GM12878 (cell line): Measurements from ENCODE around the gene LEMD3. TPM values are rescaled to one million over a fixed set of nuclear protein-coding genes. Genes with fewer than 3 reads are reported as not detected.

ENCODE experiments used
- ATAC-seq: fragments of 200-7000 bp; cut with Tn5 transposase; 3 replicates; pipeline ENCODE4 v1.9.1; 2020; ENCODE audit warnings: mild to moderate bottlenecking, moderate library complexity
- BruUV-seq: library from RNA; stranded (reverse); fragments of 400-500 nt; replicated peaks from 2 replicates; lab custom pipeline; 2021; lab: Mats Ljungman, UMichigan
- CTCF ChIA-PET: fragments of 300-600 bp; sonication (Branson Sonifier 250); formaldehyde crosslinking; extraction: SDS; loops from one replicate; lab custom pipeline; 2021; ENCODE audit warnings: inconsistent platforms; lab: Yijun Ruan, JAX
- POLR2A ChIA-PET: fragments of 350-600 bp; formaldehyde crosslinking; extraction: SDS; loops from one replicate; lab custom pipeline; 2021; ENCODE audit warnings: inconsistent platforms; lab: Charles Lee
- RAD21 ChIA-PET: fragments of 300-600 bp; sonication (Branson Sonifier 250); formaldehyde crosslinking; loops from one replicate; lab custom pipeline; 2023; ENCODE audit warnings: antibody characterized with exemption; ENCODE audit not compliant: unreplicated experiment; lab: Charles Lee
- SMC1A ChIA-PET: fragments of 300-600 bp; sonication (Branson Sonifier 250); formaldehyde crosslinking; loops from one replicate; lab custom pipeline; 2023; ENCODE audit not compliant: unreplicated experiment, uncharacterized antibody; lab: Charles Lee
- DNase-seq: peaks from one replicate; pipeline ENCODE4 v3.0.0-alpha.2; 2011; ENCODE audit warnings: low read depth, low spot score
- FAIRE-seq: peaks from 3 replicates; lab custom pipeline; 2011; peaks lifted over from hg19 to GRCh38; lab: Jason Lieb, UNC
- H2AFZ ChIP-seq: 2 replicates; pipeline ENCODE4 v1.6.0; 2011; ENCODE audit warnings: low read depth, low read length, control low read depth; ENCODE audit not compliant: control insufficient read depth
- H3K27ac ChIP-seq: 2 replicates; pipeline ENCODE4 v1.5.1; 2011; ENCODE audit warnings: control low read depth; ENCODE audit not compliant: control insufficient read depth, insufficient read depth
- H3K27me3 ChIP-seq, 2 experiments: replicated peaks in 1 of 2; 2 replicates each; pipeline versions ENCODE4 v1.6.0 to v1.6.1; 2011; ENCODE audit warnings: low read length in 1 of 2; ENCODE audit not compliant: control insufficient read depth in 2 of 2, insufficient read depth in 2 of 2
- H3K36me3 ChIP-seq, 2 experiments: 2 replicates each; pipeline ENCODE4 v1.5.1; 2011; ENCODE audit warnings: low read length in 1 of 2; ENCODE audit not compliant: control insufficient read depth in 2 of 2, insufficient read depth in 2 of 2
- H3K4me1 ChIP-seq: 2 replicates; pipeline ENCODE4 v1.6.1; 2011; ENCODE audit warnings: mild to moderate bottlenecking, low read length, moderate library complexity, mixed read lengths; ENCODE audit not compliant: control insufficient read depth, insufficient read depth
- H3K4me2 ChIP-seq: 2 replicates; pipeline ENCODE4 v1.6.0; 2011; ENCODE audit warnings: control low read depth; ENCODE audit not compliant: control insufficient read depth, insufficient read depth
- H3K4me3 ChIP-seq: fragments of 200-600 bp; sonication (generic); 2 replicates; pipeline ENCODE4 v1.5.1; 2016
- H3K79me2 ChIP-seq: 2 replicates; pipeline ENCODE4 v1.6.0; 2011; ENCODE audit warnings: low read length; ENCODE audit not compliant: control insufficient read depth, insufficient read depth
- H3K9ac ChIP-seq: 2 replicates; pipeline ENCODE4 v1.8.0; 2011; ENCODE audit warnings: low read length, control low read depth, mixed read lengths; ENCODE audit not compliant: control insufficient read depth, insufficient read depth
- H3K9me3 ChIP-seq: replicated peaks from 3 replicates; pipeline ENCODE4 v1.5.1; 2011; ENCODE audit warnings: mild to moderate bottlenecking, low read length; ENCODE audit not compliant: control insufficient read depth, insufficient read depth
- H4K20me1 ChIP-seq: 2 replicates; pipeline ENCODE4 v1.6.0; 2011; ENCODE audit not compliant: control insufficient read depth, insufficient read depth
- CTCF ChIP-seq, 3 experiments: IDR thresholded peaks in 2 of 3; conservative IDR thresholded peaks in 1 of 3; 2 replicates each; pipeline ENCODE4 v1.5.1; 2011; ENCODE audit warnings: low read depth in 3 of 3, low read length in 3 of 3, mild to moderate bottlenecking in 3 of 3, control low read depth in 2 of 3, moderate library complexity in 2 of 3, inconsistent platforms in 1 of 3, mixed read lengths in 1 of 3; ENCODE audit not compliant: control insufficient read depth in 2 of 3, insufficient read depth in 1 of 3; ENCODE audit errors: extremely low read depth in 1 of 3
- ESRRA ChIP-seq: IDR thresholded peaks from 2 replicates; pipeline ENCODE4 v1.6.1; 2012; ENCODE audit warnings: mild to moderate bottlenecking, low read length, improper control_type of control experiment
- RAD21 ChIP-seq: IDR thresholded peaks from 2 replicates; pipeline ENCODE4 v1.6.1; 2011; ENCODE audit warnings: mild to moderate bottlenecking, low read depth, low read length, moderate library complexity; ENCODE audit not compliant: insufficient read depth
- SMC3 ChIP-seq: IDR thresholded peaks from 2 replicates; pipeline ENCODE4 v1.6.1; 2011; ENCODE audit warnings: low read length, improper control_type of control experiment, borderline replicate concordance
- SP1 ChIP-seq: IDR thresholded peaks from one replicate; pipeline ENCODE4 v1.6.1; 2011; ENCODE audit warnings: low read depth, low read length
- WGBS: methylation state at CpG from one replicate; pipeline ENCODE4 v1.1.6; 2016; ENCODE audit warnings: low lambda C conversion rate; ENCODE audit not compliant: insufficient replicate concordance, insufficient coverage; ENCODE audit errors: missing lambda C conversion rate; 5-methylcytosine and 5-hydroxymethylcytosine counted together
- in situ Hi-C: fragments of 300-500 bp; cut with MboI; formaldehyde crosslinking; loops from 9 replicates; pipeline ENCODE4 v1.14.3; 2018; ENCODE audit warnings: mixed read lengths
- intact Hi-C: fragments of 100-400 bp; cut with micrococcal nuclease; formaldehyde crosslinking; loops from one replicate; pipeline ENCODE4 v1.14.2; 2022; ENCODE audit not compliant: unreplicated experiment
- polyA plus RNA-seq, 11 experiments: library from polyadenylated mRNA; depleted of rRNA in 4 of 11; unstranded in 6 of 11; stranded (reverse) in 5 of 11; fragments of >200 nt; fragmentation: Nextera tagmentation in 4 of 11; fragmentation: Illumina TruSeq in 1 of 11; extraction: Ambion mirVana in 4 of 11; extraction: Trizol in 1 of 11; gene quantifications; 1 replicate in 1 of 11; 2 replicates in 10 of 11; pipeline versions ENCODE4 v1.2.1 to v1.2.3, GENCODE V29; 2011 to 2016; ENCODE audit warnings: inconsistent platforms in 2 of 11, missing spikeins in 2 of 11, low read depth in 1 of 11
- total RNA-seq, 4 experiments: library from RNA; depleted of rRNA in 3 of 4; stranded (reverse); fragments of >200 nt in 3 of 4; fragmentation: Illumina TruSeq in 1 of 4; extraction: Trizol in 1 of 4; gene quantifications; 2 replicates each; pipeline versions ENCODE4 v1.2.1 to v1.2.3, GENCODE V29; 2013 to 2021

LEMD3 gene
- total and polyA plus RNA-seq, 10 of the 15 experiments (the other 5 are each of a cell fraction or from before 2014, with no cell fraction given) = 7.5 to 26.0 (median 16.5) TPM

- ChIA-PET SMC1A (interaction anchor here (0.6 to 7.0 kb wide), 44 partner anchors 9 to 450 kb away, joined by 3 to 66 read pairs (median 5); partner anchors contain the start of genes LEMD3 and WIF1), POLR2A (interaction anchor here (1.0 to 2.0 kb wide), 4 partner anchors 62 to 340 kb away, joined by 3 to 7 read pairs (median 4); no protein-coding TSS in a partner anchor), RAD21 (interaction anchor here (0.6 to 6.7 kb wide), 35 partner anchors 8 to 683 kb away, joined by 3 to 96 read pairs (median 6); partner anchors contain the start of genes LEMD3 and WIF1), CTCF (interaction anchor here (0.7 to 6.0 kb wide), 50 partner anchors 9 to 437 kb away, joined by 3 to 103 read pairs (median 4); partner anchors contain the start of genes LEMD3 and WIF1)
- no peaks in the 10 kb centered on the region for H3K27me3 ChIP-seq
- H3K36me3 ChIP-seq = peaks cover 0 to 8% of the 10 kb centered on the region in 2 experiments; a peak in 2 of 4 replicates
- H3K9me3 ChIP-seq = peaks cover 8% of the 10 kb centered on the region; the same call in 2 of the 3 replicates
- ATAC-seq (peak; percentile 50; the same call in 1 of the 3 replicates), DNase-seq (no peak), FAIRE-seq (no peak)
- H3K4me1 ChIP-seq = no peaks in the 10 kb centered on the region
- no peak overlapping the region for H3K4me2 ChIP-seq
- intact Hi-C loops (loop anchor here (1.0 to 2.0 kb wide), 4 partner anchors 62 to 434 kb away; no protein-coding TSS in a partner anchor), in situ Hi-C loops (loop anchor here (5.0 to 10.0 kb wide), 2 partner anchors 340 to 438 kb away; no protein-coding TSS in a partner anchor)
- TF ChIP-seq CTCF (IDR thresholded peaks at IDR 0.05 in 2 of 3, conservative IDR thresholded peaks at IDR 0.05 in 1 of 3; ENCODE audit: control insufficient read depth in 2 of 3, extremely low read depth in 1 of 3, insufficient read depth in 1 of 3, low read depth in 3 of 3, low read length in 3 of 3) = peak in 1 of 3 experiments; percentile 33; a peak in 3 of 6 replicates
- peak; percentile 57 for TF ChIP-seq RAD21
- no peak for TF ChIP-seq SP1
- TF ChIP-seq ESRRA = no peak
- TF ChIP-seq SMC3 = peak; percentile 60; the same call in 1 of the 2 replicates
- no peak overlapping the region for H2AFZ ChIP-seq
- 3% methylated on average over 3 of the region's 3 CpGs for WGBS
- H3K27ac ChIP-seq = no peak overlapping the region
- no peak overlapping the region for H3K4me3 ChIP-seq
- no peaks in the 10 kb centered on the region for H4K20me1 ChIP-seq
- H3K79me2 ChIP-seq = no peaks in the 10 kb centered on the region; the same call in none of the 2 replicates
- BruUV-seq = no TSS peak
- H3K9ac ChIP-seq = no peak overlapping the region
These were observed 63.2 kb downstream of the LEMD3 start for GRCh38 chr12:65232476-65233077.
